Right lobe of liver (tissue), 6 donors: ENCODE results near the gene ERC2. TPM values are rescaled to one million over a fixed set of nuclear protein-coding genes. Genes with fewer than 3 reads are reported as not detected.

Experiments
- ATAC-seq, 4 donors: fragments of 200-7000 bp; cut with Tn5 transposase; one replicate each; pipeline ENCODE4 v1.9.1; 2020; ENCODE audit warnings: mild to moderate bottlenecking in 4 of 4, moderate library complexity in 4 of 4
- DNase-seq, 3 donors: peaks; one replicate each; pipeline ENCODE4 v3.0.0-alpha.2; 2020
- H3K27ac ChIP-seq, 3 donors: fragments of 200-600 bp; one replicate each; pipeline ENCODE4 v1.8.0; 2022
- H3K27me3 ChIP-seq, 2 donors: fragments of 200-600 bp; one replicate each; pipeline ENCODE4 v1.8.0; 2022
- H3K36me3 ChIP-seq, 4 donors: fragments of 200-600 bp; sonication (generic) in 1 of 4; one replicate each; pipeline versions ENCODE4 v1.5.1 to v1.8.0; 2017 to 2022; ENCODE audit warnings: control low read depth in 1 of 4
- H3K4me1 ChIP-seq, 4 donors: fragments of 200-600 bp; sonication (generic) in 1 of 4; one replicate each; pipeline versions ENCODE4 v1.5.1 to v1.8.0; 2017 to 2022; ENCODE audit warnings: control low read depth in 1 of 4
- H3K4me3 ChIP-seq, 3 donors: fragments of 200-600 bp; one replicate each; pipeline ENCODE4 v1.8.0; 2022
- H3K9me3 ChIP-seq, 4 donors: fragments of 200-600 bp; sonication (generic) in 1 of 4; one replicate each; pipeline versions ENCODE4 v1.5.1 to v1.8.0; 2017 to 2022; ENCODE audit warnings: control low read depth in 1 of 4
- POLR2A ChIP-seq: fragments of 450-650 bp; IDR thresholded peaks from one replicate; pipeline ENCODE4 v1.6.1; 2017; ENCODE audit warnings: antibody characterized with exemption, mild to moderate bottlenecking
- WGBS: methylation state at CpG from one replicate; pipeline ENCODE4 v1.1.6; 2018; ENCODE audit warnings: low coverage, low lambda C conversion rate; ENCODE audit not compliant: insufficient coverage; ENCODE audit errors: missing lambda C conversion rate; 5-methylcytosine and 5-hydroxymethylcytosine counted together
- intact Hi-C, 2 donors: fragments of 100-400 bp; cut with DNase I; formaldehyde crosslinking; loops; one replicate each; pipeline versions ENCODE4 v1.11.2 to v1.14.1; 2022
- total RNA-seq, 6 experiments: library from RNA; depleted of rRNA in 2 of 6; stranded (reverse); fragments of >200 nt in 2 of 6; fragmentation: NEBNext Ultra II Directional in 3 of 6; extraction: Animal tissue kit (Norgen Biotek cat#: 25700) in 3 of 6; gene quantifications; one replicate each; pipeline versions ENCODE4 v1.1.0 to v1.2.4, GENCODE V29; 2016 to 2023
- TF ChIP-seq, protein P1 (sequence below), 4 donors: fragments of 200-600 bp in 3 of 4; fragments of 450-650 bp in 1 of 4; IDR thresholded peaks; one replicate each; pipeline versions ENCODE4 v1.5.1 to v1.8.0; 2016 to 2022; ENCODE audit warnings: antibody characterized with exemption in 4 of 4, mild to moderate bottlenecking in 2 of 4
- donor health status: DM: no; HTN: yes; CAD: no.
- donor health status: DM: no; HTN: no; CAD: no.
- donor health status: DM: no; HTN: no; CAD: no.
- donor health status: DM: no; HTN: yes; CAD: no.
- donor health status: DM: no; HTN: yes; CAD: no.

The ERC2 gene
- total RNA-seq, 6 experiments from 2014 or later: not detected

DNA sequence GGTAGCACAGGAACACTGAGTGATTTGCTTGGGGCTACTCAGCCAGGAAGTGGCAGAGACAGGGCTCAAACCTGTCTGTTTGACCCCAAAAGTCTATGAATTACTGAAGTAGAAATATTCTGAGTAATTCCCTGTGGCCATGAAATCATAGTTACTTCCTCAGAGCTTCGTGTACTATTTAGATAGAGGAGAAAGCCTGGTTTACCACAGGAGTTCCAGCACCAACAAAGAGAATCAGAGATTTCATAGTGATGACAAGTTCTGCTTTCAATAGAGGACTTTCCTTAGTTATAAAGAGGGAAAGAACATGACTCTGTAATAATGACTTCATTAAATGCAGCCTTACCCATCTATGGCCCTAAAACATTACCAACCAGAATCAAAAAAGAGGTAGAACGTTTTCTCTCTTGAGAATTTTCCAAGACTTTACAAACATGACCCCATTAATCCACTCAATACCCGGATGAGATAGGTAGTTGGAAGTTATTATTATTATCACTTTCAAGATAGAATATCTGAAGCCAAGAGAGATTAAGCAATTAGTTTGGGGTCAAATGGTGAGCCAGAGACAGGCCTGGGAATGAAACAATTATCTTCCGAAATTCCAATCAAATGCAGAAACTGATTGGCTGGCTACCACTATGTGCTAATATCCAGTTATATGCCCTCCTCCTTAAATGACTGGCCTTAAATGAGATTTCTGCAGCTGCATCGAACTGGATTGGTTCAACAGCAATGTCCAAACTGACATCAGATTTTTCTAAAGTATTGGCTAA is 967.5 kb downstream of the ERC2 start:
- no peak for ATAC-seq
- Histone ChIP-seq H3K9me3 (no peaks in the 10 kb centered on the region), H3K27ac (no peak overlapping the region), H3K36me3 (no peaks in the 10 kb centered on the region), H3K27me3 (no peaks in the 10 kb centered on the region), H3K4me1 (peaks cover 0 to 20% (median 9%) of the 10 kb centered on the region in 4 donors), H3K4me3 (no peak overlapping the region)
- intact Hi-C loops: no loop called here
- 38% methylated on average over 5 of the region's 5 CpGs for WGBS
- no peak for DNase-seq
- no peak for TF ChIP-seq POLR2A
- TF ChIP-seq, protein P1, sequence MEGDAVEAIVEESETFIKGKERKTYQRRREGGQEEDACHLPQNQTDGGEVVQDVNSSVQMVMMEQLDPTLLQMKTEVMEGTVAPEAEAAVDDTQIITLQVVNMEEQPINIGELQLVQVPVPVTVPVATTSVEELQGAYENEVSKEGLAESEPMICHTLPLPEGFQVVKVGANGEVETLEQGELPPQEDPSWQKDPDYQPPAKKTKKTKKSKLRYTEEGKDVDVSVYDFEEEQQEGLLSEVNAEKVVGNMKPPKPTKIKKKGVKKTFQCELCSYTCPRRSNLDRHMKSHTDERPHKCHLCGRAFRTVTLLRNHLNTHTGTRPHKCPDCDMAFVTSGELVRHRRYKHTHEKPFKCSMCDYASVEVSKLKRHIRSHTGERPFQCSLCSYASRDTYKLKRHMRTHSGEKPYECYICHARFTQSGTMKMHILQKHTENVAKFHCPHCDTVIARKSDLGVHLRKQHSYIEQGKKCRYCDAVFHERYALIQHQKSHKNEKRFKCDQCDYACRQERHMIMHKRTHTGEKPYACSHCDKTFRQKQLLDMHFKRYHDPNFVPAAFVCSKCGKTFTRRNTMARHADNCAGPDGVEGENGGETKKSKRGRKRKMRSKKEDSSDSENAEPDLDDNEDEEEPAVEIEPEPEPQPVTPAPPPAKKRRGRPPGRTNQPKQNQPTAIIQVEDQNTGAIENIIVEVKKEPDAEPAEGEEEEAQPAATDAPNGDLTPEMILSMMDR (IDR thresholded peaks at IDR 0.05): no peak

DNA sequence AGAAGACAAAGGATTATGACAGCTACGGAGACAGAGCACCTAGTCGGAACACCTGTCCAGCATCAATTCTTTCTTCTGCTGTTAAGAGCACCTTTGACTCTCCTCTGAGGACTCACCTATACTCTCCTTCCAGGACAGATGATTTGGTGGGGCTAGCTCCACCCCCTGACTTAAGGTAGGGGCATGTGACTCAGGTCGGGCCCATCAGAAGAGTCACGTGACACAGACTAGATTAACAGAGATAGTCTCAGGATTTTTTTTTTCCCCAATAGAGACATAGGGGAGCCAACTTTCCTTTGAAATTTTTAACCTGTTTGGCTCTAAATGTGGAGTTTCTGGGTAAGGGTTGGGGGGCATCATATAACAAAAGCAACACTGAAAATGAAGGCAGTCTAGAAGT is 969.7 kb downstream of the ERC2 start:
- Histone ChIP-seq H3K27ac (no peak overlapping the region), H3K4me1 (peaks cover 0 to 20% (median 9%) of the 10 kb centered on the region in 4 donors), H3K9me3 (no peaks in the 10 kb centered on the region), H3K4me3 (no peak overlapping the region), H3K36me3 (no peaks in the 10 kb centered on the region), H3K27me3 (no peaks in the 10 kb centered on the region)
- no peak for DNase-seq
- intact Hi-C loops: no loop called here
- no peak for ATAC-seq
- 65% methylated on average over 2 of the region's 4 CpGs for WGBS
- TF ChIP-seq POLR2A: no peak
- TF ChIP-seq, protein P1 (IDR thresholded peaks at IDR 0.05): no peak

DNA sequence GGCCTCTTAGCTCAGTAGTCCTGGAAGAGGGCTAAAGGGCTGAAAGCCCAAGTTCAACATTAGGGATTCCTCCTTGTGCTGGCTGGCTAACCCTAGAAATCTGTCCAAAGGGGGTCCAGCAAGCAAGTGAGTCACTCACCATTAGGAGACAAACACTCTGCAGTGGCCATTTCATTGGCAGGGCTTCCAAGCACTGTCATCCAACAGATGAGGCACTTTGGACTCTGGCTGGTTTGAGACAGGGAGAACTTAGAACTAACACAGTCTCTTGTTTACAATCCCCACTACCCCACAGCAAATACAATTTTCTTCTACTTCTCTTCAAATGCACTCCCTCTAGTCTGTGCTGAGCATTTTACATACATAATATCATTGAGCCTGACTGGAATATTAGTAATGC is 971.0 kb downstream of the ERC2 start:
- intact Hi-C loops: no loop called here
- ATAC-seq: peak; percentile 98 to 100 (median 98)
- Histone ChIP-seq H3K36me3 (no peaks in the 10 kb centered on the region), H3K27ac (peak overlapping the region in 2 of 3 donors; percentile 45 to 52), H3K9me3 (no peaks in the 10 kb centered on the region), H3K4me1 (peaks cover 0 to 20% (median 9%) of the 10 kb centered on the region in 4 donors), H3K27me3 (no peaks in the 10 kb centered on the region), H3K4me3 (no peak overlapping the region)
- TF ChIP-seq POLR2A: no peak
- TF ChIP-seq, protein P1 (IDR thresholded peaks at IDR 0.05): no peak
- peak in 2 of 3 donors; percentile 36 to 77 for DNase-seq

DNA sequence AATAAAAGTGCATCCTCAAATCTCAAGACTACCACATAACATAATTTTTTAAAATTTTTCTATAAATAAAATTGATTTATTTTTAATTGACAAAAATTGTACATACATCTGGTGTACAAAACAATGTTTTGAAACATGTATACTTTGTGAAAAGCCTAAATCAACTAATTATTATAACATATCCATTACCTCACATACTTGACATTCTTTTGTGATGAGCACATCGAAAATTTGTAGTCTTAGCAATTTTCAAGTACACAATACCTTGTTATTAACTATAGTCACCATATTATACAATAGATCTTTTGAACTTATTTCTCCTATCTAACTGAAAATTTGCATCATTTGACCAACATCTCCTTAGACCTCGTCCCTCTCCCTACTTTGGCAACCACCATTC is 973.3 kb downstream of the ERC2 start:
- DNase-seq: no peak
- TF ChIP-seq, protein P1 (IDR thresholded peaks at IDR 0.05): no peak
- no peak for TF ChIP-seq POLR2A
- Histone ChIP-seq H3K9me3 (no peaks in the 10 kb centered on the region), H3K27ac (no peak overlapping the region), H3K27me3 (no peaks in the 10 kb centered on the region), H3K36me3 (no peaks in the 10 kb centered on the region), H3K4me1 (peaks cover 0 to 20% (median 9%) of the 10 kb centered on the region in 4 donors), H3K4me3 (no peak overlapping the region)
- intact Hi-C loops: no loop called here
- 78% methylated on average over 2 of the region's 2 CpGs for WGBS
- no peak for ATAC-seq
